OCI-LY7 (cell line): ENCODE measurements around the gene GRAMD1B.

Source experiments
- CTCF ChIP-seq: fragments of 200-600 bp; sonication (generic); conservative IDR thresholded peaks from 2 replicates; pipeline ENCODE4 v1.5.1; 2014; ENCODE audit warnings: mild to moderate bottlenecking, antibody characterized with exemption, low read length, moderate library complexity, mixed read lengths
- EZH2phosphoT487 ChIP-seq: fragments of 200-600 bp; sonication (generic); IDR thresholded peaks from 2 replicates; pipeline ENCODE4 v1.6.1; 2018; ENCODE audit warnings: low read depth, borderline replicate concordance, mild to moderate bottlenecking, mixed run types, antibody characterized with exemption, low read length, moderate library complexity, mixed read lengths

GRCh38 chr11:123562829-123563228 is 132.8 kb downstream of the GRAMD1B start:
- TF ChIP-seq CTCF, result no peak
- no peak for TF ChIP-seq EZH2phosphoT487
